Chondrocyte (in vitro differentiated cells): ENCODE results near the gene ZNHIT6. TPM values are rescaled to one million over a fixed set of nuclear protein-coding genes. Genes with fewer than 3 reads are reported as not detected.

Experiments
- DNase-seq: peaks from one replicate; pipeline ENCODE4 v3.0.0; 2021; ENCODE audit warnings: mixed read lengths, low spot score
- H3K27ac Mint-ChIP-seq: one replicate; pipeline ENCODE4 v1.8.0; 2021; ENCODE audit warnings: mild to moderate bottlenecking, moderate library complexity, mixed read lengths; ENCODE audit not compliant: unreplicated experiment
- H3K27me3 Mint-ChIP-seq: 2 replicates; pipeline ENCODE4 v1.8.0; 2021; ENCODE audit warnings: low read depth, mixed read lengths
- H3K36me3 Mint-ChIP-seq: 2 replicates; pipeline ENCODE4 v1.8.0; 2021; ENCODE audit warnings: low read depth, mixed read lengths
- H3K4me1 Mint-ChIP-seq: 2 replicates; pipeline ENCODE4 v1.8.0; 2021; ENCODE audit warnings: low read depth, mild to moderate bottlenecking, mixed read lengths
- H3K4me3 Mint-ChIP-seq: one replicate; pipeline ENCODE4 v1.8.0; 2021; ENCODE audit warnings: mild to moderate bottlenecking, moderate library complexity, mixed read lengths; ENCODE audit not compliant: unreplicated experiment
- H3K9me3 Mint-ChIP-seq: 2 replicates; pipeline ENCODE4 v1.8.0; 2021; ENCODE audit warnings: low read depth, mixed read lengths
- CTCF ChIP-seq: fragments of 200-600 bp; sonication (generic); IDR thresholded peaks from 2 replicates; pipeline ENCODE4 v1.5.0; 2021; ENCODE audit warnings: antibody characterized with exemption, mild to moderate bottlenecking, moderate library complexity
- total RNA-seq: library from RNA; stranded (reverse); gene quantifications from 3 replicates; pipeline ENCODE4 v1.2.1, GENCODE V29; 2021

The ZNHIT6 gene
- total RNA-seq, 1 donor from 2014 or later: 14.3 TPM

DNA sequence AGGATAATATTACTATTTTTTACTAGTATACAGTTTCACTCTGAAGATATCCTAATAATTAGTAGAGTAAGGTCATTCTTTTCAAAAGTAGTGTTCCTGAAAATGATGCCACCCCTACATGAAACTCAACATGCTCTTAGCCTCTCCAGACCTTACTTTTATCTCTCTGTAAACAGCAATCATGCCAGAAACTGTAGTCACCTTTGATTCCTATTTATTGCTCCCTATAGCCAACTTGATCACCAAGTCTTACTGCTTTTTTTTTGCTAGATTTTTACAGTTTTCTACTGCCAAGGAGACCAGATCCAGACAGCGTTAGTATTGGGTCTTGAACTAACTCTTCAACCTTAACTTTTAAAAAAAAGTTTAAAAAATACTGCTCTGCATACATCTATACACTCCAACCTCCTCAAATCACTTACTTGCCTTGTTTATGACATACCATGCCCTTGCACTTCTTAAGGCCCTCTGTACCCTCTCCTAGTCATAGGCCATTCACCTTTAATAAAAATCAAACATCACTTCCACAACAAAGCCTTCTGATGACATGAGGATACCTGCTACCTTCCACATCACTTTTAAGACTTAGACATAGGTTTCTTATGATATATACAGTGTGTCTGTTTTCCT lies 36.1 kb downstream of the ZNHIT6 start:
- H3K4me3 Mint-ChIP-seq: no peak overlapping the region
- DNase-seq: no peak
- H3K27me3 Mint-ChIP-seq: no peaks in the 10 kb centered on the region
- no peak for TF ChIP-seq CTCF
- peaks cover 9% of the 10 kb centered on the region for H3K4me1 Mint-ChIP-seq
- H3K27ac Mint-ChIP-seq: no peak overlapping the region
- peaks cover 13% of the 10 kb centered on the region for H3K36me3 Mint-ChIP-seq
- H3K9me3 Mint-ChIP-seq: no peaks in the 10 kb centered on the region

DNA sequence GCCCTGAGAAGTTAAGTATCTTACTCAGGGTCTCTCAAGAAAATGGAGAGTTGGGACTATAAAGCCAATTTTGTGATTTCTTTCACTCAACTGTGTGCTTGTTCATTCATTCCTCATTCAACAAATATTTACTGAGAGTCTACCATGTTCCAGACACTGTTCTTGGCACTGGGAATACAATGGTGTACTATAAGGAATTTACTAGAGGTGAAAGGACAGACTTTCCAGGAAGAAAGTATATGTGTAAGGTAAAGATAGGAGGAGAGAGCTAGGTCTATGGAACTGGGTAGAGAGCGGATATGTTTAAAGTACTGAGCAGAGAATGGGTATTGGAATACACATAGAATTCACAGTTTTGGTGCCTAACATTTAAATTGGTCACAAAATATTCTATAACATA lies 42.3 kb downstream of the ZNHIT6 start:
- H3K4me1 Mint-ChIP-seq: peaks cover 14% of the 10 kb centered on the region
- no peak overlapping the region for H3K4me3 Mint-ChIP-seq
- peaks cover 25% of the 10 kb centered on the region for H3K36me3 Mint-ChIP-seq
- H3K27me3 Mint-ChIP-seq: no peaks in the 10 kb centered on the region
- no peak overlapping the region for H3K27ac Mint-ChIP-seq
- H3K9me3 Mint-ChIP-seq: no peaks in the 10 kb centered on the region
- no peak for TF ChIP-seq CTCF
- no peak for DNase-seq

- Mint-ChIP-seq H3K27ac (no peak overlapping the region), H3K9me3 (no peaks in the 10 kb centered on the region), H3K4me1 (peaks cover 23% of the 10 kb centered on the region), H3K4me3 (no peak overlapping the region), H3K27me3 (no peaks in the 10 kb centered on the region), H3K36me3 (peaks cover 19% of the 10 kb centered on the region)
- TF ChIP-seq CTCF: no peak
- no peak for DNase-seq
These were observed 44.9 kb downstream of the ZNHIT6 start for GRCh38 chr1:85663382-85663781.

GRCh38 chr1:85661767-85662166 lies 46.5 kb downstream of the ZNHIT6 start:
- no peak overlapping the region for H3K27ac Mint-ChIP-seq
- TF ChIP-seq CTCF: no peak
- no peak overlapping the region for H3K4me3 Mint-ChIP-seq
- no peak for DNase-seq
- no peaks in the 10 kb centered on the region for H3K27me3 Mint-ChIP-seq
- peaks cover 20% of the 10 kb centered on the region for H3K4me1 Mint-ChIP-seq
- H3K36me3 Mint-ChIP-seq: peaks cover 18% of the 10 kb centered on the region
- no peaks in the 10 kb centered on the region for H3K9me3 Mint-ChIP-seq

GRCh38 chr1:85660541-85660940 lies 47.7 kb downstream of the ZNHIT6 start:
- Mint-ChIP-seq H3K4me1 (peaks cover 24% of the 10 kb centered on the region), H3K4me3 (no peak overlapping the region), H3K27ac (no peak overlapping the region), H3K27me3 (no peaks in the 10 kb centered on the region), H3K36me3 (peaks cover 15% of the 10 kb centered on the region), H3K9me3 (no peaks in the 10 kb centered on the region)
- no peak for DNase-seq
- no peak for TF ChIP-seq CTCF
